Measurements from ENCODE around the gene RGS6. TPM values are rescaled to one million over a fixed set of nuclear protein-coding genes. Genes with fewer than 3 reads are reported as not detected.

The RGS6 gene
- total and polyA plus RNA-seq, 2 of the 4 experiments (the other 2 are of a cell fraction) = not detected

DNA sequence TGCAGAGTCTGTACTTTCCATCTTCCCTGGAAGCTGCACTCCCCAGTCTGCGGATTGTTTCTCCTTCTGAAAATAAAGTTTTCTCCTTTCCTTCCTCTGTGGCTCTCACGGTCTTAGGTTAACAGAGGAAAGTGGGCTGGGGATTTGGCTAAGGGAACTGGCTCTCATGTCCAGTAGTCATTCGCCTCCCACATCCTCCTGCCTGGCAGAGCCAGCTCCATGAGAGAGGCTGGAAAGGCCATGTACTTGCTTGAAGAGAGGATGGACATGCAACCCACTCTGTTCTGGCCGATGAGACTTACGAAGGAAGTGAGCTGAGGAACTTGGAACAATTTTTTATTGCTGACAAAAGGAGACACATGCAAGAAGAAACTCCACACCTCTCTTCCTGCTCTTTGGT lies 18.9 kb upstream of the RGS6 start:
- no peak overlapping the region for H3K9ac ChIP-seq (ENCODE audit: low read depth, low read length)
- TF ChIP-seq CHD1 (IDR thresholded peaks at IDR 0.05; ENCODE audit: low read depth, low read length) = no peak
- no peak for TF ChIP-seq MXI1 (IDR thresholded peaks at IDR 0.05; ENCODE audit: borderline replicate concordance, low read depth, low read length)
- no peak for TF ChIP-seq SMC3 (IDR thresholded peaks at IDR 0.05; ENCODE audit: low read depth, low read length)
- no peak for TF ChIP-seq RFX5 (IDR thresholded peaks at IDR 0.05; ENCODE audit: low read depth, low read length)
- TF ChIP-seq, protein P1, sequence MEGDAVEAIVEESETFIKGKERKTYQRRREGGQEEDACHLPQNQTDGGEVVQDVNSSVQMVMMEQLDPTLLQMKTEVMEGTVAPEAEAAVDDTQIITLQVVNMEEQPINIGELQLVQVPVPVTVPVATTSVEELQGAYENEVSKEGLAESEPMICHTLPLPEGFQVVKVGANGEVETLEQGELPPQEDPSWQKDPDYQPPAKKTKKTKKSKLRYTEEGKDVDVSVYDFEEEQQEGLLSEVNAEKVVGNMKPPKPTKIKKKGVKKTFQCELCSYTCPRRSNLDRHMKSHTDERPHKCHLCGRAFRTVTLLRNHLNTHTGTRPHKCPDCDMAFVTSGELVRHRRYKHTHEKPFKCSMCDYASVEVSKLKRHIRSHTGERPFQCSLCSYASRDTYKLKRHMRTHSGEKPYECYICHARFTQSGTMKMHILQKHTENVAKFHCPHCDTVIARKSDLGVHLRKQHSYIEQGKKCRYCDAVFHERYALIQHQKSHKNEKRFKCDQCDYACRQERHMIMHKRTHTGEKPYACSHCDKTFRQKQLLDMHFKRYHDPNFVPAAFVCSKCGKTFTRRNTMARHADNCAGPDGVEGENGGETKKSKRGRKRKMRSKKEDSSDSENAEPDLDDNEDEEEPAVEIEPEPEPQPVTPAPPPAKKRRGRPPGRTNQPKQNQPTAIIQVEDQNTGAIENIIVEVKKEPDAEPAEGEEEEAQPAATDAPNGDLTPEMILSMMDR (conservative IDR thresholded peaks at IDR 0.05; ENCODE audit: low read depth, low read length) = no peak
- TF ChIP-seq, protein P2, sequence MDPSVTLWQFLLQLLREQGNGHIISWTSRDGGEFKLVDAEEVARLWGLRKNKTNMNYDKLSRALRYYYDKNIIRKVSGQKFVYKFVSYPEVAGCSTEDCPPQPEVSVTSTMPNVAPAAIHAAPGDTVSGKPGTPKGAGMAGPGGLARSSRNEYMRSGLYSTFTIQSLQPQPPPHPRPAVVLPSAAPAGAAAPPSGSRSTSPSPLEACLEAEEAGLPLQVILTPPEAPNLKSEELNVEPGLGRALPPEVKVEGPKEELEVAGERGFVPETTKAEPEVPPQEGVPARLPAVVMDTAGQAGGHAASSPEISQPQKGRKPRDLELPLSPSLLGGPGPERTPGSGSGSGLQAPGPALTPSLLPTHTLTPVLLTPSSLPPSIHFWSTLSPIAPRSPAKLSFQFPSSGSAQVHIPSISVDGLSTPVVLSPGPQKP (IDR thresholded peaks at IDR 0.05; ENCODE audit: borderline replicate concordance, low read depth, low read length) = no peak
- TF ChIP-seq NFE2L2 (IDR thresholded peaks at IDR 0.05; ENCODE audit: low read depth, low read length) = no peak
- no peak for TF ChIP-seq POLR2A (IDR thresholded peaks at IDR 0.05; ENCODE audit: low read depth, low read length)
- no peak for TF ChIP-seq CEBPB (IDR thresholded peaks at IDR 0.05; ENCODE audit: low read depth, low read length)
- no peak for TF ChIP-seq MAZ (IDR thresholded peaks at IDR 0.05; ENCODE audit: borderline replicate concordance, low read depth, low read length)
- no peak for TF ChIP-seq RAD21 (IDR thresholded peaks at IDR 0.05; ENCODE audit: low read length)
- TF ChIP-seq FOS (IDR thresholded peaks at IDR 0.05; ENCODE audit: low read depth, low read length) = no peak
- TF ChIP-seq, protein P3, sequence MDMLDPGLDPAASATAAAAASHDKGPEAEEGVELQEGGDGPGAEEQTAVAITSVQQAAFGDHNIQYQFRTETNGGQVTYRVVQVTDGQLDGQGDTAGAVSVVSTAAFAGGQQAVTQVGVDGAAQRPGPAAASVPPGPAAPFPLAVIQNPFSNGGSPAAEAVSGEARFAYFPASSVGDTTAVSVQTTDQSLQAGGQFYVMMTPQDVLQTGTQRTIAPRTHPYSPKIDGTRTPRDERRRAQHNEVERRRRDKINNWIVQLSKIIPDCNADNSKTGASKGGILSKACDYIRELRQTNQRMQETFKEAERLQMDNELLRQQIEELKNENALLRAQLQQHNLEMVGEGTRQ (IDR thresholded peaks at IDR 0.05; ENCODE audit: low read depth, low read length) = no peak
- TF ChIP-seq MAFK (IDR thresholded peaks at IDR 0.05; ENCODE audit: low read depth, low read length) = no peak
- TF ChIP-seq RCOR1 (IDR thresholded peaks at IDR 0.05; ENCODE audit: insufficient replicate concordance, low read length) = no peak
- no peak for TF ChIP-seq BHLHE40 (IDR thresholded peaks at IDR 0.05; ENCODE audit: low read depth, low read length)
- no peak overlapping the region for H4K8ac ChIP-seq (ENCODE audit: low read depth in 2 of 2, low read length in 2 of 2)
- H3K4me1 ChIP-seq (ENCODE audit: control insufficient read depth, insufficient read depth, low read length) = no peaks in the 10 kb centered on the region
- no peak overlapping the region for H3K4ac ChIP-seq (ENCODE audit: low read depth, low read length)
- H3K23ac ChIP-seq (ENCODE audit: low read depth, low read length) = no peak overlapping the region
- H2AK5ac ChIP-seq (ENCODE audit: low read depth, low read length) = no peak overlapping the region
- H2BK20ac ChIP-seq (ENCODE audit: low read depth, low read length) = no peak overlapping the region
- H4K5ac ChIP-seq (ENCODE audit: low read depth, low read length) = no peak overlapping the region
- no peak for ATAC-seq (ENCODE audit: low read depth)
- peaks cover 11% of the 10 kb centered on the region for H3K27me3 ChIP-seq (ENCODE audit: control insufficient read depth, insufficient read depth, low read length)
- no peak overlapping the region for H2AK9ac ChIP-seq (replicated peaks; ENCODE audit: low read depth, low read length, poor library complexity)
- no peak overlapping the region for H3K27ac ChIP-seq (ENCODE audit: insufficient read depth, low read length)
- no TSS peak for BruUV-seq (replicated peaks)
- no peak overlapping the region for H2BK15ac ChIP-seq (ENCODE audit: low read depth, low read length)
- ChIA-PET POLR2A (ENCODE audit: unreplicated experiment) (no interaction called here), CTCF (no interaction called here)
- no peak overlapping the region for H3K18ac ChIP-seq (ENCODE audit: low read depth, low read length)
- no CpG with 5 or more reads among the region's 5 CpGs for WGBS, 2 experiments (ENCODE audit: extremely low coverage in 2 of 2, insufficient read length in 1 of 2)
- no peaks in the 10 kb centered on the region for H3K79me1 ChIP-seq (ENCODE audit: low read depth in 1 of 2, low read length in 2 of 2)
- no peaks in the 10 kb centered on the region for H3K9me1 ChIP-seq (ENCODE audit: insufficient read depth, low read length)
- H4K91ac ChIP-seq (ENCODE audit: insufficient read depth, low read depth, low read length) = no peak overlapping the region
- H2BK120ac ChIP-seq (ENCODE audit: low read depth, low read length) = no peak overlapping the region
- no peaks in the 10 kb centered on the region for H3K36me3 ChIP-seq (ENCODE audit: control insufficient read depth, insufficient read depth, low read length)
- H3K4me3 ChIP-seq (ENCODE audit: insufficient read depth, low read depth, low read length) = no peak overlapping the region
- H3K14ac ChIP-seq (replicated peaks; ENCODE audit: low read depth, low read length) = no peak overlapping the region
- in situ Hi-C loops (cut with MboI; ENCODE audit: low sequenced_read_pairs) (no loop called here), dilution Hi-C loops (cut with HindIII; ENCODE audit: low sequenced_read_pairs, unreplicated experiment) (no loop called here), intact Hi-C loops (cut with micrococcal nuclease) (no loop called here)
- no peak overlapping the region for H2AFZ ChIP-seq (replicated peaks; ENCODE audit: low read length, poor library complexity)
- DNase-seq = no peak
- no peak overlapping the region for H3K4me2 ChIP-seq (ENCODE audit: low read depth, low read length)
- no peak overlapping the region for H2BK5ac ChIP-seq (ENCODE audit: low read depth, low read length, poor library complexity, severe bottlenecking)
- no peak overlapping the region for H3K56ac ChIP-seq (ENCODE audit: extremely low read depth, insufficient read depth, low read length)
- H3K9me3 ChIP-seq (ENCODE audit: control insufficient read depth, insufficient read depth, low read length) = no peaks in the 10 kb centered on the region
- H4K20me1 ChIP-seq (ENCODE audit: insufficient read depth, low read length) = no peaks in the 10 kb centered on the region
